GM18502 (cell line): ENCODE results near the gene MAML1.

Experiments used
- ATAC-seq: cut with Tn5 transposase; IDR thresholded peaks from one replicate; pipeline ENCODE4 v1.9.1; 2021; ENCODE audit warnings: mild to moderate bottlenecking; ENCODE audit not compliant: unreplicated experiment, poor library complexity

MAML1 gene

GRCh38 chr5:179801304-179802206 lies 68.9 kb downstream of the MAML1 start:
- no peak for ATAC-seq

- ATAC-seq, result no peak
These were observed 69.7 kb downstream of the MAML1 start for GRCh38 chr5:179802207-179802883.

- ATAC-seq, result no peak
These were observed 70.4 kb downstream of the MAML1 start for GRCh38 chr5:179802950-179803562.

- ATAC-seq, result no peak
These were observed 71.3 kb downstream of the MAML1 start for GRCh38 chr5:179803651-179804554.

- no peak for ATAC-seq
These were observed 71.9 kb downstream of the MAML1 start for GRCh38 chr5:179804555-179804947.

GRCh38 chr5:179805070-179805528 lies 72.5 kb downstream of the MAML1 start:
- ATAC-seq, result no peak

GRCh38 chr5:179805529-179806249 lies 73.1 kb downstream of the MAML1 start:
- peak; percentile 17 for ATAC-seq

GRCh38 chr5:179806250-179807048 lies 73.8 kb downstream of the MAML1 start, which contains the start of gene MGAT4B:
TSS of gene MGAT4B (minus strand) at chr5:179806866. CDS start at chr5:179806583, 283 bp downstream.
- ATAC-seq, result peak; percentile 69

GRCh38 chr5:179812135-179812825 lies 79.7 kb downstream of the MAML1 start:
- no peak for ATAC-seq

GRCh38 chr5:179812997-179813607 lies 80.5 kb downstream of the MAML1 start:
- no peak for ATAC-seq

- ATAC-seq, result no peak
These were observed 81.5 kb downstream of the MAML1 start for GRCh38 chr5:179814090-179814489.

- no peak for ATAC-seq
These were observed 83.0 kb downstream of the MAML1 start for GRCh38 chr5:179815491-179816249.

GRCh38 chr5:179816401-179816795 lies 83.8 kb downstream of the MAML1 start:
- ATAC-seq, result no peak

- ATAC-seq, result no peak
These were observed 84.3 kb downstream of the MAML1 start for GRCh38 chr5:179816796-179817469.

- ATAC-seq, result no peak
These were observed 84.8 kb downstream of the MAML1 start for GRCh38 chr5:179817470-179817840.
